Stimulated activated CD4-positive, alpha-beta T cell treated with anti-CD3 and anti-CD28 coated beads, Interleukin-4, amount 100 ng/mL, for 1 hour (primary cell): ENCODE data around the gene DNASE1L3.

Experiments used
- DNase-seq: peaks from one replicate; pipeline ENCODE4 v3.0.0-alpha.2; 2020

DNASE1L3 gene

GRCh38 chr3:58154626-58155449 is 55.9 kb downstream of the DNASE1L3 start:
- DNase-seq, result no peak

DNA sequence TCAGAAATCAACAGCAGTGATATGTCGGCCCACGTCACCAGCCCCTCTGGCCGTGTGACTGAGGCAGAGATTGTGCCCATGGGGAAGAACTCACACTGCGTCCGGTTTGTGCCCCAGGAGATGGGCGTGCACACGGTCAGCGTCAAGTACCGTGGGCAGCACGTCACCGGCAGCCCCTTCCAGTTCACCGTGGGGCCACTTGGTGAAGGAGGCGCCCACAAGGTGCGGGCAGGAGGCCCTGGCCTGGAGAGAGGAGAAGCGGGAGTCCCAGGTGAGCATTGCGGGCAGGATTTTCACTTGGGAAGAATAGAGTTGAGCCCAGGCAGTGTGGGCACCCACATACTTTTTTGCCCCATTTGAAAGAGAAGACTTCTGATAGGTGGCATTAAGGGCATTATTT is 57.4 kb downstream of the DNASE1L3 start:
- DNase-seq, result no peak

DNA sequence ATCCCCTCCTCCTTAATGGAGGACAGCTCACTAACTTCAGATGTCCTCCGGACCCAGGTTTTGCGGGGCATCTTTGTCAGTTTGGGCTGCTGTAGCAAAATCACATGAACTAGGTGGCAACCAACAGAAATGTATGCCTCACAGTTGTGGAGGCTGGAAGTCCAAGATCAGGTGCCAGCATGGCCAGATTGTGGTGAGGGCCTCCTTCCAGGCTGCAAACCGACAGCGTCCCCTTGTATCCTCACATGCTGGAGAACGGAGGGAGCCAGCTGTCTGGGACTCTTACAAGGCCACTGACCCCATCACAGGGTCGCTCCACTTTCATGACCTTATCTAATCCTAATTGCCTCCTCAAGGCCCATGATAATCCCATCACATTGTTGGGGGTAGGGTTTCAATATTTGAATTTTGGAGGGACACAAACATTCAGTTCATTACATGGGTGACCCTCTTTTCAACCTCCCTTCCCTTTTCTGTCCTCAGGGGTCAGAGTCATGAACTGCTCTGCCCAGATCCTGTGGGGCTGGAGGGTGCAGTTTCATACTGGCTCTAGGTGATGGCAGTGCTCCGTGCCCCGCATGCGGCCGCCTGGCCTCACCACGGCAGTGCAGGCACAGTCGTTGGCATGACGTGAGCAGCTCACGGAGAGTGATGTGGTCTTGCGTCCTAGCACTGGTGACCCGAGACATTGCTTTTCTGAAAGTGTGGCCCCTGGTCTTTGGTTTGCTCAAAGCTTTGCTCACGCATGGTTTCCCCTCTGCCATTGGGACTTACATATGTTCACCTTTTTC is 58.4 kb downstream of the DNASE1L3 start:
- no peak for DNase-seq

GRCh38 chr3:58151637-58152036 is 59.1 kb downstream of the DNASE1L3 start:
- DNase-seq, result no peak

GRCh38 chr3:58150810-58151199 is 60.0 kb downstream of the DNASE1L3 start:
- DNase-seq, result no peak

- no peak for DNase-seq
Measured at GRCh38 chr3:58150130-58150809, 60.5 kb downstream of the DNASE1L3 start.

- no peak for DNase-seq
Measured at GRCh38 chr3:58148049-58148448, 62.7 kb downstream of the DNASE1L3 start.

- DNase-seq, result no peak
Measured at GRCh38 chr3:58144478-58145325, 66.1 kb downstream of the DNASE1L3 start.

DNA sequence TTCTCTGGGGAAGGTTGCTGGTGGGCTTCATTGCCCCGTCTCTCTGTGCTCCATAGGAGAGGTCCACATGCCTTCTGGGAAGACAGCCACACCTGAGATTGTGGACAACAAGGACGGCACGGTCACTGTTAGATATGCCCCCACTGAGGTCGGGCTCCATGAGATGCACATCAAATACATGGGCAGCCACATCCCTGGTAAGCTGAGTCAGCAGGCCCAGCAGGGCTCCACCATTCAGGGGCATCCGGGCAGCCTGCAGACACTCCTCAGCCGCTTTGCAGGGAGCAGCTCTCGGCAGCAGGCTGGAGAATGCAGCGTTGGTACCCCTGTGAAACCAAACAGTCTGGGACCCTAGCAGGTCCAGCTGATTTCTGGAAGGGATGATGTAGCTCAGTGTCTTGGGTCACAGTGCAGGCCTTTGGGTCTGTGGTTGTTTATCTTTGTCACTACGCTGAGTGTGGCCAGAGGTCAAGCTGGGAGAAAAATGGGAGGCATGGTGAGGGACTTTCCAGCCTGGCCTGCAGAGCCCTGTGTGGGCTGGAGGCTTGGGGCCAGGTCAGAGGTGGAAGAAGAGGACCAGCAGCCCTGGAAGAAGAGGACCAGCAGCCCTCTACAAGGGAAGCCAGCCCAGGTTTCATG is 67.2 kb downstream of the DNASE1L3 start:
- DNase-seq, result no peak
